ENCODE measurements around the gene MYOF.

DNA sequence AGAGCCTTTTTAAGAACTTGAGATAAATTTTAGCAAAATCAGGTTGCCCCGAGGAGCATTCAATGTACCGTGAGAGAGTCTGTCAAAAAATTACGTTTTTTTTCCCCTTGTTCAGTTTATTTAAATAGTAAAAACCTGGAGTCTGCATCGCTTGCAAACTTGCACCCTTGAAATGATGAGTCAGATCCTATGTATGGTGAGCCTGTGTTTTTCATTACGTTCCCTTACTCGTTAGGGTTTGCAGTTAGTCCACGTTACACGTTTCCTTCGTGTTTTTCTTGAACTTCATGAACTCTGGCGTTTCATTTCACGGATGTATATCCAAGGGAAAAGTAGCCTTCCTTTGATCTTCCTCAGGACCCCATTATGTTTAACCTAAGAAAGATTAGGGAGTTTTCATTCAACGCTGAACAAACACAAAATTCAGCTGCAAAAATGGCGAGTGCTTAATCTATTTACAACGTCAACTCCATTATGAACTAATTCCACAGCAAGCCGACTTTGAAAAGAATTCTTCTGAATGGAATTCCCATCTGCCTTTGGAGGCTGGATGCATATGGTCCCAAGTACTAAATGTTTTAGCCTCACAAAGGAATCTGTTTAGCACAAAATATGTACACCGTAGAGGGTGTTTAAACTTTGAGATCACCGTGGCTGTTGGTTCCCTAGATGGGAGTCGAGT is 182.4 kb downstream of the MYOF start:
- TF ChIP-seq POLR2A (conservative IDR thresholded peaks at IDR 0.05): no peak
- no peak for TF ChIP-seq ZKSCAN8 (CRISPR knock-in tag; IDR thresholded peaks at IDR 0.05)
- TF ChIP-seq, protein P1, sequence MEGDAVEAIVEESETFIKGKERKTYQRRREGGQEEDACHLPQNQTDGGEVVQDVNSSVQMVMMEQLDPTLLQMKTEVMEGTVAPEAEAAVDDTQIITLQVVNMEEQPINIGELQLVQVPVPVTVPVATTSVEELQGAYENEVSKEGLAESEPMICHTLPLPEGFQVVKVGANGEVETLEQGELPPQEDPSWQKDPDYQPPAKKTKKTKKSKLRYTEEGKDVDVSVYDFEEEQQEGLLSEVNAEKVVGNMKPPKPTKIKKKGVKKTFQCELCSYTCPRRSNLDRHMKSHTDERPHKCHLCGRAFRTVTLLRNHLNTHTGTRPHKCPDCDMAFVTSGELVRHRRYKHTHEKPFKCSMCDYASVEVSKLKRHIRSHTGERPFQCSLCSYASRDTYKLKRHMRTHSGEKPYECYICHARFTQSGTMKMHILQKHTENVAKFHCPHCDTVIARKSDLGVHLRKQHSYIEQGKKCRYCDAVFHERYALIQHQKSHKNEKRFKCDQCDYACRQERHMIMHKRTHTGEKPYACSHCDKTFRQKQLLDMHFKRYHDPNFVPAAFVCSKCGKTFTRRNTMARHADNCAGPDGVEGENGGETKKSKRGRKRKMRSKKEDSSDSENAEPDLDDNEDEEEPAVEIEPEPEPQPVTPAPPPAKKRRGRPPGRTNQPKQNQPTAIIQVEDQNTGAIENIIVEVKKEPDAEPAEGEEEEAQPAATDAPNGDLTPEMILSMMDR (IDR thresholded peaks at IDR 0.05 in 2 of 3, conservative IDR thresholded peaks at IDR 0.05 in 1 of 3; ENCODE audit: insufficient read depth in 2 of 3, low read depth in 1 of 3, low read length in 3 of 3): no peak
- TF ChIP-seq TCF3 (CRISPR knock-in tag; IDR thresholded peaks at IDR 0.05): no peak
- TF ChIP-seq ZNF717 (CRISPR knock-in tag; IDR thresholded peaks at IDR 0.05): no peak
- no peak for TF ChIP-seq CHD4 (IDR thresholded peaks at IDR 0.05; ENCODE audit: insufficient read depth, insufficient replicate concordance, low read depth, low read length, poor library complexity, severe bottlenecking)
- no peak for TF ChIP-seq NR2C1 (IDR thresholded peaks at IDR 0.05)
- no peak for TF ChIP-seq NR2C1 (tag; IDR thresholded peaks at IDR 0.05)
- TF ChIP-seq, protein P2, sequence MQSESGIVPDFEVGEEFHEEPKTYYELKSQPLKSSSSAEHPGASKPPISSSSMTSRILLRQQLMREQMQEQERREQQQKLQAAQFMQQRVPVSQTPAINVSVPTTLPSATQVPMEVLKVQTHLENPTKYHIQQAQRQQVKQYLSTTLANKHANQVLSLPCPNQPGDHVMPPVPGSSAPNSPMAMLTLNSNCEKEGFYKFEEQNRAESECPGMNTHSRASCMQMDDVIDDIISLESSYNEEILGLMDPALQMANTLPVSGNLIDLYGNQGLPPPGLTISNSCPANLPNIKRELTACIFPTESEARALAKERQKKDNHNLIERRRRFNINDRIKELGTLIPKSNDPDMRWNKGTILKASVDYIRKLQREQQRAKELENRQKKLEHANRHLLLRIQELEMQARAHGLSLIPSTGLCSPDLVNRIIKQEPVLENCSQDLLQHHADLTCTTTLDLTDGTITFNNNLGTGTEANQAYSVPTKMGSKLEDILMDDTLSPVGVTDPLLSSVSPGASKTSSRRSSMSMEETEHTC (IDR thresholded peaks at IDR 0.05): no peak
- TF ChIP-seq, protein P3, sequence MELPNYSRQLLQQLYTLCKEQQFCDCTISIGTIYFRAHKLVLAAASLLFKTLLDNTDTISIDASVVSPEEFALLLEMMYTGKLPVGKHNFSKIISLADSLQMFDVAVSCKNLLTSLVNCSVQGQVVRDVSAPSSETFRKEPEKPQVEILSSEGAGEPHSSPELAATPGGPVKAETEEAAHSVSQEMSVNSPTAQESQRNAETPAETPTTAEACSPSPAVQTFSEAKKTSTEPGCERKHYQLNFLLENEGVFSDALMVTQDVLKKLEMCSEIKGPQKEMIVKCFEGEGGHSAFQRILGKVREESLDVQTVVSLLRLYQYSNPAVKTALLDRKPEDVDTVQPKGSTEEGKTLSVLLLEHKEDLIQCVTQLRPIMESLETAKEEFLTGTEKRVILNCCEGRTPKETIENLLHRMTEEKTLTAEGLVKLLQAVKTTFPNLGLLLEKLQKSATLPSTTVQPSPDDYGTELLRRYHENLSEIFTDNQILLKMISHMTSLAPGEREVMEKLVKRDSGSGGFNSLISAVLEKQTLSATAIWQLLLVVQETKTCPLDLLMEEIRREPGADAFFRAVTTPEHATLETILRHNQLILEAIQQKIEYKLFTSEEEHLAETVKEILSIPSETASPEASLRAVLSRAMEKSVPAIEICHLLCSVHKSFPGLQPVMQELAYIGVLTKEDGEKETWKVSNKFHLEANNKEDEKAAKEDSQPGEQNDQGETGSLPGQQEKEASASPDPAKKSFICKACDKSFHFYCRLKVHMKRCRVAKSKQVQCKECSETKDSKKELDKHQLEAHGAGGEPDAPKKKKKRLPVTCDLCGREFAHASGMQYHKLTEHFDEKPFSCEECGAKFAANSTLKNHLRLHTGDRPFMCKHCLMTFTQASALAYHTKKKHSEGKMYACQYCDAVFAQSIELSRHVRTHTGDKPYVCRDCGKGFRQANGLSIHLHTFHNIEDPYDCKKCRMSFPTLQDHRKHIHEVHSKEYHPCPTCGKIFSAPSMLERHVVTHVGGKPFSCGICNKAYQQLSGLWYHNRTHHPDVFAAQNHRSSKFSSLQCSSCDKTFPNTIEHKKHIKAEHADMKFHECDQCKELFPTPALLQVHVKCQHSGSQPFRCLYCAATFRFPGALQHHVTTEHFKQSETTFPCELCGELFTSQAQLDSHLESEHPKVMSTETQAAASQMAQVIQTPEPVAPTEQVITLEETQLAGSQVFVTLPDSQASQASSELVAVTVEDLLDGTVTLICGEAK (IDR thresholded peaks at IDR 0.05): no peak
- TF ChIP-seq, protein P3 (CRISPR knock-in tag; IDR thresholded peaks at IDR 0.05): no peak
- TF ChIP-seq ETV6 (IDR thresholded peaks at IDR 0.05; ENCODE audit: borderline replicate concordance in 1 of 2, low read depth in 2 of 2, low read length in 1 of 2): no peak
- TF ChIP-seq ETV6 (CRISPR knock-in tag; IDR thresholded peaks at IDR 0.05; ENCODE audit: borderline replicate concordance): no peak
- TF ChIP-seq, protein P4, sequence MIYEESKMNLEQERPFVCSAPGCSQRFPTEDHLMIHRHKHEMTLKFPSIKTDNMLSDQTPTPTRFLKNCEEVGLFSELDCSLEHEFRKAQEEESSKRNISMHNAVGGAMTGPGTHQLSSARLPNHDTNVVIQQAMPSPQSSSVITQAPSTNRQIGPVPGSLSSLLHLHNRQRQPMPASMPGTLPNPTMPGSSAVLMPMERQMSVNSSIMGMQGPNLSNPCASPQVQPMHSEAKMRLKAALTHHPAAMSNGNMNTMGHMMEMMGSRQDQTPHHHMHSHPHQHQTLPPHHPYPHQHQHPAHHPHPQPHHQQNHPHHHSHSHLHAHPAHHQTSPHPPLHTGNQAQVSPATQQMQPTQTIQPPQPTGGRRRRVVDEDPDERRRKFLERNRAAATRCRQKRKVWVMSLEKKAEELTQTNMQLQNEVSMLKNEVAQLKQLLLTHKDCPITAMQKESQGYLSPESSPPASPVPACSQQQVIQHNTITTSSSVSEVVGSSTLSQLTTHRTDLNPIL (CRISPR knock-in tag; IDR thresholded peaks at IDR 0.05): no peak
- peak; percentile 49 for TF ChIP-seq CBX8 (IDR thresholded peaks at IDR 0.05; ENCODE audit: borderline replicate concordance, extremely low read depth, low read depth, low read length, poor library complexity, severe bottlenecking)
- TF ChIP-seq ETV1 (tag; conservative IDR thresholded peaks at IDR 0.05; ENCODE audit: low read depth): no peak
- TF ChIP-seq, protein P5, sequence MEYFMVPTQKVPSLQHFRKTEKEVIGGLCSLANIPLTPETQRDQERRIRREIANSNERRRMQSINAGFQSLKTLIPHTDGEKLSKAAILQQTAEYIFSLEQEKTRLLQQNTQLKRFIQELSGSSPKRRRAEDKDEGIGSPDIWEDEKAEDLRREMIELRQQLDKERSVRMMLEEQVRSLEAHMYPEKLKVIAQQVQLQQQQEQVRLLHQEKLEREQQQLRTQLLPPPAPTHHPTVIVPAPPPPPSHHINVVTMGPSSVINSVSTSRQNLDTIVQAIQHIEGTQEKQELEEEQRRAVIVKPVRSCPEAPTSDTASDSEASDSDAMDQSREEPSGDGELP (CRISPR knock-in tag; IDR thresholded peaks at IDR 0.05; ENCODE audit: borderline replicate concordance): no peak

Measured in K562 (cell line).